NCI-H187 treated with DMSO at 0.1 percent for 48 hours (cell line): ENCODE data around the gene UBE2J1.
"Not testable (repeated sequence)": the region's sequence is repeated elsewhere in the genome, so short reads cannot be mapped to it uniquely, and the experiment has no call there.

ENCODE experiments used
- DNase-seq: peaks from one replicate; lab custom pipeline; 2025; lab: John Stamatoyannopoulos, UW

The UBE2J1 gene

GRCh38 chr6:89352278-89353117 lies at the start of gene UBE2J1:
TSS of gene UBE2J1 (minus strand) at chr6:89352722. CDS start at chr6:89352569, 153 bp downstream.
- DNase-seq: no peak

- DNase-seq: no peak
Observed at GRCh38 chr6:89400912-89401399, 48.4 kb upstream of the UBE2J1 start.

- DNase-seq: no peak
Observed at GRCh38 chr6:89400050-89400449, 47.5 kb upstream of the UBE2J1 start.

GRCh38 chr6:89398762-89399525 lies 46.4 kb upstream of the UBE2J1 start:
- no peak for DNase-seq

- DNase-seq: not testable (repeated sequence)
Observed at GRCh38 chr6:89397884-89398283, 45.4 kb upstream of the UBE2J1 start.

GRCh38 chr6:89393659-89394058 lies 41.1 kb upstream of the UBE2J1 start:
- DNase-seq: no peak

- no peak for DNase-seq
Observed at GRCh38 chr6:89392823-89393222, 40.3 kb upstream of the UBE2J1 start.

- DNase-seq: no peak
Observed at GRCh38 chr6:89388846-89389245, 36.3 kb upstream of the UBE2J1 start.

GRCh38 chr6:89387516-89388201 lies 35.1 kb upstream of the UBE2J1 start:
- DNase-seq: peak; percentile 29

GRCh38 chr6:89386917-89387491 lies 34.5 kb upstream of the UBE2J1 start:
- DNase-seq: no peak

GRCh38 chr6:89385846-89386245 lies 33.3 kb upstream of the UBE2J1 start:
- no peak for DNase-seq

- no peak for DNase-seq
Observed at GRCh38 chr6:89385156-89385667, 32.7 kb upstream of the UBE2J1 start.

- DNase-seq: no peak
Observed at GRCh38 chr6:89381031-89381430, 28.5 kb upstream of the UBE2J1 start.

- DNase-seq: no peak
Observed at GRCh38 chr6:89379281-89379680, 26.8 kb upstream of the UBE2J1 start.

- no peak for DNase-seq
Observed at GRCh38 chr6:89378628-89379027, 26.1 kb upstream of the UBE2J1 start.

- peak; percentile 42 for DNase-seq
Observed at GRCh38 chr6:89375427-89376267, 23.1 kb upstream of the UBE2J1 start.

GRCh38 chr6:89372506-89372901 lies 20.0 kb upstream of the UBE2J1 start:
- no peak for DNase-seq

GRCh38 chr6:89371849-89372505 lies 19.5 kb upstream of the UBE2J1 start:
- DNase-seq: no peak

GRCh38 chr6:89368999-89369398 lies 16.5 kb upstream of the UBE2J1 start:
- DNase-seq: no peak

- DNase-seq: no peak
Observed at GRCh38 chr6:89368107-89368506, 15.6 kb upstream of the UBE2J1 start.
